ENCODE measurements around the gene CREB3L2. TPM values are rescaled to one million over a fixed set of nuclear protein-coding genes. Genes with fewer than 3 reads are reported as not detected.

CREB3L2 gene
- total RNA-seq, 1 experiment from 2014 or later: 18.1 TPM

GRCh38 chr7:137881607-137882260 lies 120.2 kb downstream of the CREB3L2 start:
- CTCF ChIA-PET: interaction anchor here (0.6 kb wide), 1 partner anchor 1845 kb away, joined by 4 read pairs; no protein-coding TSS in a partner anchor
- Histone ChIP-seq H3K79me2 (ENCODE audit: low read length) (no peaks in the 10 kb centered on the region), H2AFZ (ENCODE audit: low read length) (no peak overlapping the region), H3F3A (ENCODE audit: low read length, unreplicated experiment) (no peaks in the 10 kb centered on the region), H3K4me3 (ENCODE audit: low read length) (no peak overlapping the region), H3K4me1 (ENCODE audit: insufficient read depth, low read length) (peaks cover 15% of the 10 kb centered on the region), H3K36me3 (ENCODE audit: low read depth, low read length) (peaks cover 6% of the 10 kb centered on the region; the same call in 1 of the 2 replicates), H4K20me1 (ENCODE audit: low read length) (no peaks in the 10 kb centered on the region), H3K9ac (ENCODE audit: low read length) (no peak overlapping the region), H3K27ac (ENCODE audit: low read length) (peak overlapping the region; percentile 70), H3K4me2 (ENCODE audit: low read length) (peak overlapping the region; percentile 78; the same call in 1 of the 2 replicates), H3K27me3 (ENCODE audit: low read length) (no peaks in the 10 kb centered on the region), H3K9me3 (ENCODE audit: low read length) (no peaks in the 10 kb centered on the region), H3K9me2 (replicated peaks; ENCODE audit: low read length) (no peaks in the 10 kb centered on the region)
- BruUV-seq (replicated peaks): no TSS peak
- ATAC-seq (no peak; the same call in 1 of the 2 replicates), DNase-seq (no peak)
- intact Hi-C loops (cut with micrococcal nuclease): loop anchor here (5.0 kb wide), 1 partner anchor 224 kb away; no protein-coding TSS in a partner anchor
- no peak for TF ChIP-seq EZH2 (IDR thresholded peaks at IDR 0.05; ENCODE audit: low read length, unreplicated experiment)
- TF ChIP-seq CTCF (conservative IDR thresholded peaks at IDR 0.05; ENCODE audit: low read depth, low read length): no peak
- TF ChIP-seq EZH2phosphoT487 (IDR thresholded peaks at IDR 0.05; ENCODE audit: borderline replicate concordance, low read length): no peak
- POLR2A ChIA-PET (ENCODE audit: unreplicated experiment): no interaction called here

GRCh38 chr7:137880432-137880831 lies 121.5 kb downstream of the CREB3L2 start:
- H3K27me3 ChIP-seq (ENCODE audit: low read length): no peaks in the 10 kb centered on the region
- peaks cover 15% of the 10 kb centered on the region for H3K4me1 ChIP-seq (ENCODE audit: insufficient read depth, low read length)
- H4K20me1 ChIP-seq (ENCODE audit: low read length): no peaks in the 10 kb centered on the region
- H3K9me2 ChIP-seq (replicated peaks; ENCODE audit: low read length): no peaks in the 10 kb centered on the region
- DNase-seq (no peak), ATAC-seq (no peak)
- CTCF ChIA-PET: no interaction called here
- H3K4me2 ChIP-seq (ENCODE audit: low read length): no peak overlapping the region
- intact Hi-C loops (cut with micrococcal nuclease): loop anchor here (5.0 kb wide), 1 partner anchor 223 kb away; no protein-coding TSS in a partner anchor
- POLR2A ChIA-PET (ENCODE audit: unreplicated experiment): no interaction called here
- H3F3A ChIP-seq (ENCODE audit: low read length, unreplicated experiment): no peaks in the 10 kb centered on the region
- TF ChIP-seq EZH2 (IDR thresholded peaks at IDR 0.05; ENCODE audit: low read length, unreplicated experiment): no peak
- TF ChIP-seq CTCF (conservative IDR thresholded peaks at IDR 0.05; ENCODE audit: low read depth, low read length): no peak
- no peak for TF ChIP-seq EZH2phosphoT487 (IDR thresholded peaks at IDR 0.05; ENCODE audit: borderline replicate concordance, low read length)
- H3K27ac ChIP-seq (ENCODE audit: low read length): no peak overlapping the region
- no peak overlapping the region for H3K9ac ChIP-seq (ENCODE audit: low read length)
- H3K4me3 ChIP-seq (ENCODE audit: low read length): no peak overlapping the region
- H3K79me2 ChIP-seq (ENCODE audit: low read length): no peaks in the 10 kb centered on the region
- H3K36me3 ChIP-seq (ENCODE audit: low read depth, low read length): peaks cover 6% of the 10 kb centered on the region; the same call in 1 of the 2 replicates
- H3K9me3 ChIP-seq (ENCODE audit: low read length): no peaks in the 10 kb centered on the region
- BruUV-seq (replicated peaks): no TSS peak
- H2AFZ ChIP-seq (ENCODE audit: low read length): no peak overlapping the region

Measured in PC-3 (cell line).